Tibial artery (tissue), 4 donors: ENCODE measurements around the gene DGKB.

Experiments used
- DNase-seq, 2 donors: peaks; one replicate each; pipeline ENCODE4 v3.0.0-alpha.2; 2019
- H3K27ac ChIP-seq, 2 donors: fragments of 200-600 bp; sonication (generic) in 1 of 2; 1 replicate in 1 of 2; 2 replicates in 1 of 2; pipeline ENCODE4 v1.5.1; 2018 to 2019; ENCODE audit warnings: mild to moderate bottlenecking in 1 of 2
- H3K27me3 ChIP-seq, 2 donors: fragments of 200-600 bp; sonication (generic) in 1 of 2; one replicate each; pipeline versions ENCODE4 v1.5.1 to v1.6.0; 2016 to 2019
- H3K36me3 ChIP-seq, 3 donors: fragments of 200-600 bp; sonication (generic) in 2 of 3; one replicate each; pipeline ENCODE4 v1.5.1; 2016 to 2019; ENCODE audit warnings: mild to moderate bottlenecking in 2 of 3
- H3K4me1 ChIP-seq, 4 donors: fragments of 200-600 bp; sonication (generic) in 2 of 4; 1 replicate in 3 of 4; 2 replicates in 1 of 4; pipeline ENCODE4 v1.5.1; 2016 to 2019
- H3K4me3 ChIP-seq, 2 donors: fragments of 200-600 bp; sonication (generic) in 1 of 2; 1 replicate in 1 of 2; 2 replicates in 1 of 2; pipeline ENCODE4 v1.5.1; 2018 to 2019; ENCODE audit warnings: mild to moderate bottlenecking in 2 of 2
- H3K9me3 ChIP-seq, 3 donors: fragments of 200-600 bp; sonication (generic) in 1 of 3; one replicate each; pipeline ENCODE4 v1.5.1; 2016 to 2019
- intact Hi-C: fragments of 100-400 bp; cut with DNase I; formaldehyde crosslinking; loops from one replicate; pipeline ENCODE4 v1.15.0; 2023; ENCODE audit warnings: low total_unique reads
- TF ChIP-seq, protein P1 (sequence below), 2 experiments: fragments of 200-600 bp in 1 of 2; fragments of 450-650 bp in 1 of 2; IDR thresholded peaks; one replicate each; pipeline ENCODE4 v1.5.1; 2017 to 2019; ENCODE audit warnings: antibody characterized with exemption in 2 of 2, mild to moderate bottlenecking in 1 of 2, moderate library complexity in 1 of 2

Gene DGKB

DNA sequence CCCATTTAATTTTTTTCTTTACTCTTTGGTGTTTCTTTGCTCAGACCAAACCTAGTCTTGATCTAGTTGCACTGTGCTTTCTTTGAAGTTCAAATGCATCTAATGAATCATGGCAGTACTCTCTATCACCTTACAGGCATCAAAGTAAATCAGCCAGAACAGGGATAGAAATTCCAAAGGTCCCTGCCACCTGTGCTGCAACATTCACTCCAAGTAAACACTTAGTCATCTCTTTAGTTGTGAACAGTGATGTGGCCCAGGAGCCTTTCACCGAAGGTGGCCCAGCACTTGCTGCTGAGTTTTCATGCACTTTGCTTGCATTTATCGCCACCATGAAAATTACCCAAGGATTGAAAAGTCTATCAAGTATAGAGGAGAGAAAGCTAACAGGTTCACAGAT lies 599.0 kb downstream of the DGKB start:
- DNase-seq = no peak
- intact Hi-C loops = no loop called here
- Histone ChIP-seq H3K9me3 (no peaks in the 10 kb centered on the region), H3K27ac (no peak overlapping the region), H3K4me3 (no peak overlapping the region), H3K4me1 (no peaks in the 10 kb centered on the region), H3K27me3 (no peaks in the 10 kb centered on the region), H3K36me3 (no peaks in the 10 kb centered on the region)
- TF ChIP-seq, protein P1, sequence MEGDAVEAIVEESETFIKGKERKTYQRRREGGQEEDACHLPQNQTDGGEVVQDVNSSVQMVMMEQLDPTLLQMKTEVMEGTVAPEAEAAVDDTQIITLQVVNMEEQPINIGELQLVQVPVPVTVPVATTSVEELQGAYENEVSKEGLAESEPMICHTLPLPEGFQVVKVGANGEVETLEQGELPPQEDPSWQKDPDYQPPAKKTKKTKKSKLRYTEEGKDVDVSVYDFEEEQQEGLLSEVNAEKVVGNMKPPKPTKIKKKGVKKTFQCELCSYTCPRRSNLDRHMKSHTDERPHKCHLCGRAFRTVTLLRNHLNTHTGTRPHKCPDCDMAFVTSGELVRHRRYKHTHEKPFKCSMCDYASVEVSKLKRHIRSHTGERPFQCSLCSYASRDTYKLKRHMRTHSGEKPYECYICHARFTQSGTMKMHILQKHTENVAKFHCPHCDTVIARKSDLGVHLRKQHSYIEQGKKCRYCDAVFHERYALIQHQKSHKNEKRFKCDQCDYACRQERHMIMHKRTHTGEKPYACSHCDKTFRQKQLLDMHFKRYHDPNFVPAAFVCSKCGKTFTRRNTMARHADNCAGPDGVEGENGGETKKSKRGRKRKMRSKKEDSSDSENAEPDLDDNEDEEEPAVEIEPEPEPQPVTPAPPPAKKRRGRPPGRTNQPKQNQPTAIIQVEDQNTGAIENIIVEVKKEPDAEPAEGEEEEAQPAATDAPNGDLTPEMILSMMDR (IDR thresholded peaks at IDR 0.05) = no peak

DNA sequence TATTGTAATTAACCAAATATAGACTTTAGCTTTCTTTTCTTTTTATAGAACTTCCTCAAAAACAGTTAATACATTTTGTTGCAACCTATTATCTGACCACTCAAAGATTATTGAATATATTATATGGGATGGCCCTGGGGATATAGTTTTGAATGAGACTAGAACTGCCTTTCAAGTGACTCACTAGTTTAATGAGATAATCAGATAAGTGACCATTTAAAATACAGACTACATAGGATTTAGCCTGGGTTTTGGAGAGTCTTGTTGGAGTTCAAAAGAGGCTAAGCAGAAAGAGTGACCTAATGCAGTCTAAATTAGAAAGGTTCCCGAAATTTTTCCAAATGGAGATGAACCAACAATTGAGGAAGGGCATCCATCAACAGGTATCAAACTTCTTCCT lies 607.9 kb downstream of the DGKB start:
- DNase-seq = no peak
- intact Hi-C loops = no loop called here
- Histone ChIP-seq H3K4me3 (no peak overlapping the region), H3K4me1 (no peaks in the 10 kb centered on the region), H3K36me3 (no peaks in the 10 kb centered on the region), H3K9me3 (no peaks in the 10 kb centered on the region), H3K27ac (no peak overlapping the region), H3K27me3 (no peaks in the 10 kb centered on the region)
- TF ChIP-seq, protein P1 (IDR thresholded peaks at IDR 0.05) = no peak

DNA sequence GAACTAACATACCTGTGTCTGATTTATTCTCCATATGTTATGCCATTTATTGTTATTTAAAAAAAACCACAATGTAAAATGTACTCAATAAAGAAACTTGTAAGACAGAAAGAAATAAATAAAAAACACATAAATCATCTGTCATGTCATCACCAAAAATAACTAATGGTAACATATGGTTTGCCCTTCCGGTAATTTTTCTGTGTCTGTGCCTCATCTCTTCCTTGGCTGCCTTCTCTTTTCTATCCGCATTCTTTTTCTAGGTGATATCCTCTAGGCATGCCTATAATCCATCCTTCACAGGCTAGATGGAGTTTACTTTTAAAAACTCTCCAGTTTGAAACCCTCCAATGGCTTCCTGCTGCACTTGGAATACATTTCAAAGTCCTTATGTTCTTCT lies 609.1 kb downstream of the DGKB start:
- TF ChIP-seq, protein P1 (IDR thresholded peaks at IDR 0.05) = no peak

DNA sequence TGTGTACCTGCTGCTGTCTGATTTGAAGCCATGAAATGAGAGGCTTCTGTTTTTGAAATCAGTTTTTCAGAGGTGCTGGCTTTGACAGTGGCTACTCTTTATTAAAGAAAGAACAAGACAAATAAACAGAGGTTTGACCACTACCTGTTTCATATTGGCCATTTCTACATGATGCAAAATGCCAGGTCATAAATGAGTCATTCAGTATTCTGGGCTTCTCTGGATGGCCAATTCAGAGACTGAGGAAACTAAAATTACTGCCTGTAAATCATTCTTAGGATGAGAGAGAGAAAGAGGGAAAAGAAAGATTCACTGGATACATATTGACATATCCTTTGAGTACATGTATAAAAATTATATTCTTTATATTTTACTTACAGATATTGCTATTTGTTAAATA lies 609.8 kb downstream of the DGKB start:
- no peak overlapping the region for H3K27ac ChIP-seq
- H3K27me3 ChIP-seq = no peaks in the 10 kb centered on the region
- H3K9me3 ChIP-seq = no peaks in the 10 kb centered on the region
- no peak for DNase-seq
- H3K36me3 ChIP-seq = no peaks in the 10 kb centered on the region
- TF ChIP-seq, protein P1 (IDR thresholded peaks at IDR 0.05) = no peak
- intact Hi-C loops = no loop called here
- no peaks in the 10 kb centered on the region for H3K4me1 ChIP-seq
- H3K4me3 ChIP-seq = no peak overlapping the region

More for the DNA sequence above, 609.1 kb downstream of the DGKB start:
- H3K4me3 ChIP-seq = no peak overlapping the region
- no peaks in the 10 kb centered on the region for H3K36me3 ChIP-seq
- no peaks in the 10 kb centered on the region for H3K9me3 ChIP-seq
- no peaks in the 10 kb centered on the region for H3K27me3 ChIP-seq
- intact Hi-C loops = no loop called here
- DNase-seq = no peak
- no peaks in the 10 kb centered on the region for H3K4me1 ChIP-seq
- no peak overlapping the region for H3K27ac ChIP-seq

DNA sequence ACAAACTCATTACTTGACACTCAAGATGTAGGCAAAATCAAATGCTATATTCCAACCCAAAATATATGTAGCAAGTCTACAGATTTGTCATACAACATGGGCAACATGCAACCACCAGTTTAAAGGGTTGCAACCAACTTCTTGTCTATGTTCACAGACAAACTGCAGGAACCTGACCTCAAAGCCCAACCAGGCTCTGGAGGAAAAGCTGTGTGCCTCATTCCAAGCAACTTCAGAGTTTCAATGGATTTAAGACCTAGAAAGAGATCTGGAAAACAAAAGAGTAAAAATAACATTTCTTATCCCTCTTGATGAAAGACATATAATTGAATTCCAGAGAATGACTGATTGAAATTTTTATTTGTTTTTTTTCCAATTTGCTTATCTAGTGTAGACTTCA lies 612.6 kb downstream of the DGKB start:
- Histone ChIP-seq H3K36me3 (no peaks in the 10 kb centered on the region), H3K4me3 (no peak overlapping the region), H3K27ac (no peak overlapping the region), H3K9me3 (no peaks in the 10 kb centered on the region), H3K4me1 (peaks cover 0 to 8% (median 0%) of the 10 kb centered on the region in 4 donors), H3K27me3 (no peaks in the 10 kb centered on the region)
- TF ChIP-seq, protein P1 (IDR thresholded peaks at IDR 0.05) = no peak
- no peak for DNase-seq
- intact Hi-C loops = no loop called here

DNA sequence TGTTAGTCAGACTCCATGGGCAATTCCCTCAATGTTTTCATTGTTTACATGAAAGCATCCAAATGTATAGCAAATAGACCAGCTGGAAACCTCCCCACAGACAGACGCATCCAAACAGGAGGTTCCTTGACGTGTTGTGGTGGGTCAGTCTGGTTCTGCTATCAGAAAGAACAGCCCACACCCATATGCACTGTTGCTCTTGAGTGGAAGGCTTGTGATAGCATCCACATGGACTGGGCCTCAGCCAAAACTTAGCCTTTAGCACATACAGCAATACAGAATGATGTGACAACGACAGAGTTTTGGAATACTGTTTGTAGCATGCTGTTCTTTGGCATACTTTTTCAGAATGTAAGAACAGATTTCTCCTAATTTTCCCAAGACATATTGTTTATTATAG lies 613.9 kb downstream of the DGKB start:
- Histone ChIP-seq H3K9me3 (no peaks in the 10 kb centered on the region), H3K4me1 (peaks cover 0 to 8% (median 0%) of the 10 kb centered on the region in 4 donors), H3K36me3 (no peaks in the 10 kb centered on the region), H3K4me3 (no peak overlapping the region), H3K27me3 (no peaks in the 10 kb centered on the region), H3K27ac (no peak overlapping the region)
- DNase-seq = no peak
- intact Hi-C loops = no loop called here
- TF ChIP-seq, protein P1 (IDR thresholded peaks at IDR 0.05) = no peak
